Measurements from ENCODE around the gene USH1G.

GRCh38 chr17:74877592-74878548 lies 45.2 kb downstream of the USH1G start:
- TF ChIP-seq CTCF (IDR thresholded peaks at IDR 0.05; ENCODE audit: insufficient read depth, low read length, poor library complexity, severe bottlenecking) (no peak), EZH2phosphoT487 (conservative IDR thresholded peaks at IDR 0.05; ENCODE audit: low read length) (no peak)
